Choroid plexus epithelial cell (primary cell): ENCODE data around the gene OARD1.
A peak's percentile ranks its signal among the peaks of the same experiment; 100 is the strongest.

Experiments
- DNase-seq: peaks from one replicate; pipeline ENCODE4 v3.0.0-alpha.2; 2010; ENCODE audit warnings: low read depth
- H3K4me3 ChIP-seq: 2 replicates; pipeline ENCODE4 v1.5.1; 2011; ENCODE audit warnings: low read depth, mild to moderate bottlenecking, control low read depth, low read length, moderate library complexity
- CTCF ChIP-seq: conservative IDR thresholded peaks from 2 replicates; pipeline ENCODE4 v1.5.1; 2011; ENCODE audit warnings: low read depth, mild to moderate bottlenecking, control low read depth, inconsistent platforms, low read length, moderate library complexity

The OARD1 gene

GRCh38 chr6:41074692-41075436 lies 2.7 kb upstream of the OARD1 start:
- DNase-seq = no peak
- no peak for TF ChIP-seq CTCF
- peak overlapping the region; percentile 84 for H3K4me3 ChIP-seq

- DNase-seq = peak; percentile 31
- TF ChIP-seq CTCF = no peak
- H3K4me3 ChIP-seq = peak overlapping the region; percentile 84
Measured at GRCh38 chr6:41073968-41074691, 2.0 kb upstream of the OARD1 start.

- DNase-seq = peak; percentile 82
- H3K4me3 ChIP-seq = peak overlapping the region; percentile 84
- no peak for TF ChIP-seq CTCF
Measured at GRCh38 chr6:41073203-41073967, 1.2 kb upstream of the OARD1 start.

GRCh38 chr6:41072836-41073202 lies 663 bp upstream of the OARD1 start, which contains the start of gene NFYA:
Gene NFYA, plus strand, starts transcription at chr6:41072974. Its CDS starts 6,116 bp downstream, at chr6:41079090.
- H3K4me3 ChIP-seq = peak within 1 kb of the TSS; percentile 84
- TF ChIP-seq CTCF = no peak
- DNase-seq = no peak

DNA sequence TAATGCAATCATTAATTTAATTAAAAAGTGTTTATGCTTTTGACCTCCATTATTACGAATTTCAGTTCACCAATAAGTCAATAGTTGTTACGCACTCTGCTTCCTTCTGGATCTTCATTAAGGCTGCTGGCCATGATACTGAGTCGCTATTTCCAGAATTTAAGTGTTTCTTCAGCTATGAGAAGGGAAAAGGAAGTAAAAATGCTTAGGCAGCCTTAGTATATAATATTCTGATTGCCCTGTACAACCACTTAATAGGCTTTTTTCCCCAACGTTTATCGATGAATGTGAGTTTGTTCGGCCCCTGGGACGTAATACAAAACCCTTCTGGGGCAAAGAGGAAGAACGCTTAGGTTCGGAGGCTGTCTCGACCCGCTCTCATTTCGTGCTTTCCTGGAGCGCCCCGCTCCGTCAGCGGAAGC lies 644 bp downstream of the OARD1 start:
- H3K4me3 ChIP-seq = peak overlapping the region; percentile 84
- no peak for DNase-seq
- TF ChIP-seq CTCF = peak; percentile 15

- peak; percentile 80 for TF ChIP-seq CTCF
- DNase-seq = peak; percentile 92
- H3K4me3 ChIP-seq = no peak overlapping the region
Measured at GRCh38 chr6:41066867-41067304, 5.3 kb downstream of the OARD1 start.
